ENCODE results near the gene OSBPL3.

Gene OSBPL3

DNA sequence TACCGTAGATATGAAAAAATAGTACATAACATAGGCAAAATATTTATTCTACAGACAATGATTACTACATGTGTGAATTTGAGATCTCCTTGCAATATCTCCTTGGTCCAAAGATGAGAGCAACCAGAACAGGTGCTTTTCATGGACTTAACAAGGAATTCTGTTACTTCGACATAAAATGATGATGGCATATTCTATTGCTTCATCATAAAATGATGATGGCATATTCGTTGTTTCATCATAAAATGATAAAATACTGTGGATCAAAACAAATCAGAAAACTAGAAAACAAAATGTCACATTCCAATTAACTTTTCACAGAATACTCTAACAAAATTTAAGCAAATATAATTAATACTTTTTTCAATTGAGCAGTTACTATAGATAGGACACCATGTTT is 4.8 kb downstream of the OSBPL3 start:
- ChIA-PET POLR2A (no interaction called here), CTCF (interaction anchor here (7.8 kb wide), 1 partner anchor 118 kb away, joined by 60 read pairs; no protein-coding TSS in a partner anchor)
- DNase-seq (ENCODE audit: extremely low spot score), result no peak
- TF ChIP-seq, protein P1, sequence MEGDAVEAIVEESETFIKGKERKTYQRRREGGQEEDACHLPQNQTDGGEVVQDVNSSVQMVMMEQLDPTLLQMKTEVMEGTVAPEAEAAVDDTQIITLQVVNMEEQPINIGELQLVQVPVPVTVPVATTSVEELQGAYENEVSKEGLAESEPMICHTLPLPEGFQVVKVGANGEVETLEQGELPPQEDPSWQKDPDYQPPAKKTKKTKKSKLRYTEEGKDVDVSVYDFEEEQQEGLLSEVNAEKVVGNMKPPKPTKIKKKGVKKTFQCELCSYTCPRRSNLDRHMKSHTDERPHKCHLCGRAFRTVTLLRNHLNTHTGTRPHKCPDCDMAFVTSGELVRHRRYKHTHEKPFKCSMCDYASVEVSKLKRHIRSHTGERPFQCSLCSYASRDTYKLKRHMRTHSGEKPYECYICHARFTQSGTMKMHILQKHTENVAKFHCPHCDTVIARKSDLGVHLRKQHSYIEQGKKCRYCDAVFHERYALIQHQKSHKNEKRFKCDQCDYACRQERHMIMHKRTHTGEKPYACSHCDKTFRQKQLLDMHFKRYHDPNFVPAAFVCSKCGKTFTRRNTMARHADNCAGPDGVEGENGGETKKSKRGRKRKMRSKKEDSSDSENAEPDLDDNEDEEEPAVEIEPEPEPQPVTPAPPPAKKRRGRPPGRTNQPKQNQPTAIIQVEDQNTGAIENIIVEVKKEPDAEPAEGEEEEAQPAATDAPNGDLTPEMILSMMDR (IDR thresholded peaks at IDR 0.05; ENCODE audit: control extremely low read depth, extremely low read depth, low read depth, missing control alignments), result no peak

DNA sequence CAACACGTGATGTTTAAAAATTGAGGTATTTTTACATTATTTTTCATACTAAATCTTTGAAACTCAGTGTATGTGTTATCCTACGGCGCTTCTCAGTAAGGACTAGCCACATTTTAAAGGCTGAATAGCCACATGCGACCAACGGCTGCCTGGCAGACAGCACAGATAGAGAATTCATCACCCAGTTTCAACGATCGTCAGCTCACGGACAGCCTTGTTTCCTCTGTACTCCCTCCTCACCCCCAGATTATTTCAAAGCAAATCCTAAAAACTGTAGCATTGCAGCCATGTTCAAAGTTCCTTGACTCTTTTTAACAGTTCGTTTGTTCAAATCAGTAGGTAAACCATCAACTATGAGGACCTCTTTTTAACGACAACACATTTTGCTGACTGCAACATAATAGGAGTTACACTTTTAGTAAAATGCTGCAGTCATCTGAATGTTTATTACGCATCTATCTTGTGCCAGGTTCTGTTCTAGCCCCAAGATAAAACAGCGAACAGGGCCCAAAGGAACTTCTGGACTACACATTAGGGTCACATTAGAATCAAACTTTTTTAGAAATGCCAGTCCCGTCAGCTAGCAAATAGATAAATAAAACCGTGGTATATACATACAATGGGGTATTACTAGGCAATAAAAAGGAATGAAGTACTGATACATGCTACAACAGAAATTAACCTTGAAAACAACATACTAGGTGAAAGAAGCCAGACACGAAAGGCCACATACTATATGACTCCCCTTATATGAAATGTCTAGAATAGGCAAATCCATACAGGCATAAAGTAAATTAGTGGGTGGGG is 5.7 kb downstream of the OSBPL3 start:
- ChIA-PET POLR2A (no interaction called here), CTCF (interaction anchor here (1.0 kb wide), 1 partner anchor 11 kb away, joined by 3 read pairs; no protein-coding TSS in a partner anchor)
- TF ChIP-seq, protein P1 (IDR thresholded peaks at IDR 0.05; ENCODE audit: control extremely low read depth, extremely low read depth, low read depth, missing control alignments), result no peak
- DNase-seq (ENCODE audit: extremely low spot score), result no peak

DNA sequence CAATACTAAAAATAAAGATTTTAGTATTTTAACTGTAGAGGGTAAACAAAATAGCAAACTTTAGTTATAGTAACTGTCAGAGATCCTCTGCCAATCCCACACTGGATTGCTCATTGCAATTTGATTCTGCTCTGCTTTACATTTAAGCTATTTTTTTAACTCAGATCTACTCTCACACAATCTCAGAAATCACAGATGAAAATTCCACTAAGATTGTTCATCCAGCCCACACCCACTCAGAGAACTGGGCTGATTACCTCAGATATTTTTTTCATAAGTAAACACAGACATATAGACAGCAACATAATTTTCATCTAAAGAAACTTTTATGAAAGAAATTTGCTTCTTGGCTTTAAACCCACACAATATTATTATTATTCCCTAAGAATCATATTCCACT is 7.0 kb downstream of the OSBPL3 start:
- ChIA-PET CTCF (interaction anchor here (1.4 to 2.0 kb wide), 4 partner anchors 21 to 125 kb away, joined by 3 to 8 read pairs (median 4); no protein-coding TSS in a partner anchor), POLR2A (no interaction called here)

DNA sequence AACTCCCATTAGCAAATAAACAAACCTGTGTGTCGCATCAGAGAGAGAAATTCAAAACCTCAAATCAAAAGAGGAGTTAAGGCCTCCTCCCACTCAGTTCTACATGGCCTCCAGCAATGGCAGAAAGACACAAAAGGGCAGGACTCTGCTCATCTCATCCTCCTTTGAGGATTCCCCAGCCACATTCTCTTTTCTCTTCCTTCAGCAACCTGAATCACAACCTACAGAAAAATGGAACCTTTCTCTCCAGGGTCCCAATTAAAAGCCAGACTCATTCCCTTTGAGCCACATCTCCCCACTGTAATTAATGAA is 7.9 kb downstream of the OSBPL3 start:
- CTCF ChIA-PET, result interaction anchor here (0.7 to 2.1 kb wide), 11 partner anchors 10 to 160 kb away, joined by 3 to 9 read pairs (median 3); no protein-coding TSS in a partner anchor
- TF ChIP-seq, protein P1 (IDR thresholded peaks at IDR 0.05; ENCODE audit: control extremely low read depth, extremely low read depth, low read depth, missing control alignments), result no peak
- POLR2A ChIA-PET, result no interaction called here
- DNase-seq (ENCODE audit: extremely low spot score), result no peak

More for the DNA sequence above, 7.0 kb downstream of the OSBPL3 start:
- TF ChIP-seq, protein P1 (IDR thresholded peaks at IDR 0.05; ENCODE audit: control extremely low read depth, extremely low read depth, low read depth, missing control alignments), result no peak
- no peak for DNase-seq (ENCODE audit: extremely low spot score)

DNA sequence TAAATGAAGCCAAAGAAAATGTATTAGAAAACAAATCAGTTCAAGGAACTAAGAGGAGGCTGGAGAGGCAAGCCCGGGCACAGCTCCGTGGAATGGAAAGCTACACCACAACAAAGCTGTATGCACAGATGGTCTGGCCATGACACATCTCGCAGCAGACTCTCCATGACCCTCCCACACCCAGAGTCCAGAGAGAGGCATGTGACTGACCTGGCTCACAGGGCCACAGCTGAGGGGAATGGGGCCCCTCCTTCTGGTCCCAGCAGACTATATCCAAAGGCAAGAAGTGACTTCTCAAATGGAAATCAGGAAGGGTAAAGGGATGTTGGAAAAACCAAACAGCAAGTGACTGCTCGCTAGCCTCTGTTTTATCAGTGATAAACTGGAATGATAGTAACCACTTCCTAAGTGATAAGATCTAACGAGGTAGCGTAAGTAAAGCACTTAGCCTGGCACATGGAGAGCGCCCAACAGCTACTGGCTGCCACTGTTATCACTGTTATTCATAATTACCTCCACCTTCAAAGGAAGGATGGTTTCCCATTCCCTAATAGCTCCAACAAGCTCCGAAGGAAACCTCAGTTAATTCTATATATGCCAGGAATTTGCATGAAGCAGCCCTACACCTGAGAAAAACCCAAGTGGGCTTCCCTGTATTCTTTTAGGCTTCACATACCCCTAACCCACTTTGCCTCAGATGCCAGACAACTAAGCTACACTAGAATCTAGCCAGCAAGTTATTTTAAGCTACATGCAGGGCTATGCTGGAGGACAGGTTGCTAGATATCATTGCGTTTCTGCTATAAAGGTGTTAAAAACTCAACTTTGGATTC is 8.4 kb downstream of the OSBPL3 start:
- no peak for DNase-seq (ENCODE audit: extremely low spot score)
- CTCF ChIA-PET, result interaction anchor here (0.7 to 2.6 kb wide), 12 partner anchors 8 to 159 kb away, joined by 3 to 25 read pairs (median 3); partner anchors contain the start of gene OSBPL3
- POLR2A ChIA-PET, result interaction anchor here (0.9 to 1.9 kb wide), 2 partner anchors 7 to 150 kb away, joined by 3 to 6 read pairs; partner anchors contain the start of gene OSBPL3
- TF ChIP-seq, protein P1 (IDR thresholded peaks at IDR 0.05; ENCODE audit: control extremely low read depth, extremely low read depth, low read depth, missing control alignments), result no peak

DNA sequence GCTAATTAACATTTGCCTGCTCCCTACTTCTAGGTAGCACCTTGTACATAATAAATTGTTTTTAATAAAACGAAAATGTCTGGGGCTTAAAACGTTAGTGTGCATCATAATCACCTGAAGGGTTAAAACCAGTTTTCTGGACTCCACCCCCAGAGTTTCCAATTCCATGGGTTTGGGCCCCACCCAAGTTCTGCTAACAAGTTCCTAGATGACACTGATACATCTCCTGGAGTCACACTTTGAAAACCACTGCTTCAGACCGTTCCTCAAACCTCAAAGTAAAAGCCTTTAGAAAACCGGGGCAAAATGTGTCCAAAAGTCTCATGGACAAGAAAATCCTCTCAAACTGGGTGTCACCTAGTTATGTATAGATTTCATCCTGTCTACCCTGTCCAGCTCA is 9.3 kb downstream of the OSBPL3 start:
- ChIA-PET POLR2A (interaction anchor here (0.8 to 1.9 kb wide), 3 partner anchors 8 to 150 kb away, joined by 3 to 6 read pairs (median 3); partner anchors contain the start of gene OSBPL3), CTCF (interaction anchor here (1.0 to 2.6 kb wide), 5 partner anchors 9 to 158 kb away, joined by 3 to 25 read pairs (median 3); partner anchors contain the start of gene OSBPL3)

More for the DNA sequence above, 9.3 kb downstream of the OSBPL3 start:
- no peak for DNase-seq (ENCODE audit: extremely low spot score)
- TF ChIP-seq, protein P1 (IDR thresholded peaks at IDR 0.05; ENCODE audit: control extremely low read depth, extremely low read depth, low read depth, missing control alignments), result no peak

Measured in GM10248 (cell line).